ENCODE data around the gene HIKESHI.
"Not testable (repeated sequence)": the region's sequence is repeated elsewhere in the genome, so short reads cannot be mapped to it uniquely, and the experiment has no call there.

The HIKESHI gene

GRCh38 chr11:86292912-86293616 is 9.0 kb upstream of the HIKESHI start:
- DNase-seq: no peak

- no peak for DNase-seq
Observed at GRCh38 chr11:86294026-86294425, 8.0 kb upstream of the HIKESHI start.

GRCh38 chr11:86301742-86302091 is 323 bp upstream of the HIKESHI start:
- DNase-seq: no peak

- no peak for DNase-seq
Observed at GRCh38 chr11:86303257-86303656, 1.2 kb downstream of the HIKESHI start.

GRCh38 chr11:86308710-86309109 is 6.7 kb downstream of the HIKESHI start:
- DNase-seq: not testable (repeated sequence)

GRCh38 chr11:86313793-86314192 is 11.8 kb downstream of the HIKESHI start:
- DNase-seq: no peak

- no peak for DNase-seq
Observed at GRCh38 chr11:86314636-86315035, 12.6 kb downstream of the HIKESHI start.

- DNase-seq: no peak
Observed at GRCh38 chr11:86335131-86335767, 33.2 kb downstream of the HIKESHI start.

- no peak for DNase-seq
Observed at GRCh38 chr11:86337227-86337626, 35.2 kb downstream of the HIKESHI start.

GRCh38 chr11:86341382-86341781 is 39.3 kb downstream of the HIKESHI start:
- DNase-seq: no peak

GRCh38 chr11:86346513-86346912 is 44.5 kb downstream of the HIKESHI start:
- DNase-seq: no peak

- DNase-seq: no peak
Observed at GRCh38 chr11:86355256-86355655, 53.2 kb downstream of the HIKESHI start.

- DNase-seq: not testable (repeated sequence)
Observed at GRCh38 chr11:86357412-86357811, 55.4 kb downstream of the HIKESHI start.

- DNase-seq: peak in 4 of 58 donors; percentile 4 to 6 (median 5)
Observed at GRCh38 chr11:86358720-86359119, 56.7 kb downstream of the HIKESHI start.

GRCh38 chr11:86360775-86361395 is 58.8 kb downstream of the HIKESHI start:
- DNase-seq: no peak

- DNase-seq: no peak
Observed at GRCh38 chr11:86363424-86363823, 61.4 kb downstream of the HIKESHI start.

GRCh38 chr11:86365546-86365945 is 63.5 kb downstream of the HIKESHI start:
- DNase-seq: no peak

GRCh38 chr11:86369668-86370067 is 67.6 kb downstream of the HIKESHI start:
- DNase-seq: no peak

GRCh38 chr11:86370171-86370570 is 68.1 kb downstream of the HIKESHI start:
- DNase-seq: no peak

- no peak for DNase-seq
Observed at GRCh38 chr11:86370922-86371594, 69.0 kb downstream of the HIKESHI start.

- DNase-seq: no peak
Observed at GRCh38 chr11:86372041-86372440, 70.0 kb downstream of the HIKESHI start.

- DNase-seq: no peak
Observed at GRCh38 chr11:86372586-86372985, 70.5 kb downstream of the HIKESHI start.
